Vagina (tissue), 2 donors: ENCODE results near the gene COX8A.

Source experiments
- CTCF ChIP-seq, 3 experiments: fragments of 450-650 bp in 2 of 3; fragments of 200-600 bp in 1 of 3; sonication (generic) in 1 of 3; IDR thresholded peaks; one replicate each; pipeline ENCODE4 v1.5.1; 2017 to 2019; ENCODE audit warnings: antibody characterized with exemption in 3 of 3, mild to moderate bottlenecking in 2 of 3, moderate library complexity in 2 of 3
- POLR2A ChIP-seq, 2 donors: fragments of 450-650 bp; IDR thresholded peaks; one replicate each; pipeline ENCODE4 v1.6.1; 2017; ENCODE audit warnings: antibody characterized with exemption in 2 of 2, mild to moderate bottlenecking in 2 of 2, moderate library complexity in 2 of 2

- no peak for TF ChIP-seq CTCF (IDR thresholded peaks at IDR 0.05)
- TF ChIP-seq POLR2A (IDR thresholded peaks at IDR 0.05): no peak
Observed at GRCh38 chr11:63931876-63932275, 42.5 kb upstream of the COX8A start.
